Measurements from ENCODE around the gene PI4KB. TPM values are rescaled to one million over a fixed set of nuclear protein-coding genes. Genes with fewer than 3 reads are reported as not detected.

PI4KB gene
- total RNA-seq, 1 experiment from 2014 or later, result 44.3 TPM

DNA sequence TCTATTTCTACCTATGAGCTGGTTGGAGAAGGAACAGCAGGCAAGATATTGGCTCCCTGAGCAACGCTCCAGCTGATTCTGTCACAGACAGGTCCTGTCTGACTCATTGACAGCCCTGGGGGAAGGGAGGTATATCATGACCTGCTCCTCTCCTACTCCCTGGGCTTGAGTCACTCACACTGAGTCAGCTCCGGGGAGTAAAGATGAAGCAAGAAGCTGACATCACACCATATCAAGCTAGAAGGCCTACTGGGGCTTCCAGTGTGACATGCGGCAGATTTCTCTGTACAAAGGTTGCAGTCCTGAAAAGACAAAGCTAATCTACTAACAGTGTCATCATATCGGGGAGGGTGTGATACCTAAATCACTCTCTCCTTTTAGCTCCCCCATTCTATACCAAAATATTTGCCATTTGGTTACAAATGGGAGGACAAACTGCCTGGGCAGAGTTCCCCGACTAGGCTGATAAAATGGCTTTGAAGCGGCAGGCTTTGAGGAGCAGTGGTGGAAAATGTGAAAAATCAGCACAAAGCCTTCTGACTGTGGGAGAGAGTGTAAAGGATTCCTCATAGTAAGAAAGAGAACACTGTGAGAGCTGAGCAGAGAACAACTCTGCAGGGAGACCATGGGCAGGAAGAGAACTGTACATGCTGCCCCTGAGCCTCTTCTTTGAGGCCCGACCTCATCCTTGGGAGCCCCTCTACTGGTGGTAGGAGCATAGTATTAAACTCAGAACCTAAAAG, 15.5 kb downstream of the PI4KB start:
- Histone ChIP-seq H3F3A (ENCODE audit: insufficient read depth, low read depth) (peaks cover 17% of the 10 kb centered on the region), H3K36me3 (ENCODE audit: low read depth) (peaks cover 4% of the 10 kb centered on the region; the same call in 1 of the 2 replicates), H4K20me1 (ENCODE audit: insufficient read depth) (peaks cover 20% of the 10 kb centered on the region), H3K79me2 (ENCODE audit: low read depth) (peaks cover 15% of the 10 kb centered on the region), H2AFZ (no peak overlapping the region), H3K9me2 (ENCODE audit: insufficient read depth) (no peaks in the 10 kb centered on the region), H3K4me1 (replicated peaks; ENCODE audit: insufficient read depth) (peaks cover 21% of the 10 kb centered on the region), H3K9me3 (ENCODE audit: insufficient read depth, low read depth) (no peaks in the 10 kb centered on the region), H3K27ac (peak overlapping the region; percentile 88), H3K27me3 (ENCODE audit: insufficient read depth, low read depth) (no peaks in the 10 kb centered on the region), H3K4me2 (peak overlapping the region; percentile 62), H3K4me3 (no peak overlapping the region)
- intact Hi-C loops (cut with micrococcal nuclease; ENCODE audit: unreplicated experiment), result no loop called here
- TF ChIP-seq EZH2 (IDR thresholded peaks at IDR 0.05; ENCODE audit: low read depth), result no peak
- TF ChIP-seq, protein P1, sequence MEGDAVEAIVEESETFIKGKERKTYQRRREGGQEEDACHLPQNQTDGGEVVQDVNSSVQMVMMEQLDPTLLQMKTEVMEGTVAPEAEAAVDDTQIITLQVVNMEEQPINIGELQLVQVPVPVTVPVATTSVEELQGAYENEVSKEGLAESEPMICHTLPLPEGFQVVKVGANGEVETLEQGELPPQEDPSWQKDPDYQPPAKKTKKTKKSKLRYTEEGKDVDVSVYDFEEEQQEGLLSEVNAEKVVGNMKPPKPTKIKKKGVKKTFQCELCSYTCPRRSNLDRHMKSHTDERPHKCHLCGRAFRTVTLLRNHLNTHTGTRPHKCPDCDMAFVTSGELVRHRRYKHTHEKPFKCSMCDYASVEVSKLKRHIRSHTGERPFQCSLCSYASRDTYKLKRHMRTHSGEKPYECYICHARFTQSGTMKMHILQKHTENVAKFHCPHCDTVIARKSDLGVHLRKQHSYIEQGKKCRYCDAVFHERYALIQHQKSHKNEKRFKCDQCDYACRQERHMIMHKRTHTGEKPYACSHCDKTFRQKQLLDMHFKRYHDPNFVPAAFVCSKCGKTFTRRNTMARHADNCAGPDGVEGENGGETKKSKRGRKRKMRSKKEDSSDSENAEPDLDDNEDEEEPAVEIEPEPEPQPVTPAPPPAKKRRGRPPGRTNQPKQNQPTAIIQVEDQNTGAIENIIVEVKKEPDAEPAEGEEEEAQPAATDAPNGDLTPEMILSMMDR (conservative IDR thresholded peaks at IDR 0.05), result no peak
- ChIA-PET CTCF (interaction anchor here (0.5 to 1.2 kb wide), 4 partner anchors 29 to 212 kb away, joined by 3 to 10 read pairs (median 5); partner anchors contain the start of gene PSMB4), POLR2A (ENCODE audit: unreplicated experiment) (interaction anchor here (0.5 to 0.9 kb wide), 9 partner anchors 15 to 991 kb away, joined by 3 to 18 read pairs (median 4); partner anchors contain the start of genes PI4KB and PRPF3)
- DNase-seq, result peak; percentile 78 to 98
- no TSS peak for BruUV-seq (replicated peaks)

DNA sequence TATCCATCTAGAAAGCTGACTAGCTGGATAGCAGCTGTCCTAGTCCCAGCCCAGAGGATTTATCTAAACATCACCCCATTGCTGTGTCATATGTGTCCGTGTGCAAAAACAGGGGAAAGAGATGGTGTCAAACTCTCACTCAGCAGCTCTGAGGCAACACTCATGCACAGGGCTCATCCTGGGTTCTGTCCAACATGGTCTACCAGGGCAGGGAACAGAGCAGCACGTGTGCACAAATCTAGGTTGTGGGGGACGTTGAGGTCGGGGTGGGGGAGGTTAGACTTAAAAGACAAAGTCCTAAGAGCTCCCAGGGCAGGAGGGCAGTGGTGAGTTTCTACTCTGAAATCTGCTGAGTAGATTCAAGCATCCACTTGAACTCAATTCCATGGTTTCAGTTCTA, 16.2 kb downstream of the PI4KB start:
- no peaks in the 10 kb centered on the region for H3K9me2 ChIP-seq (ENCODE audit: insufficient read depth)
- DNase-seq, result no peak
- H3K9me3 ChIP-seq (ENCODE audit: insufficient read depth, low read depth), result no peaks in the 10 kb centered on the region
- H3K27me3 ChIP-seq (ENCODE audit: insufficient read depth, low read depth), result no peaks in the 10 kb centered on the region
- peaks cover 15% of the 10 kb centered on the region for H3K79me2 ChIP-seq (ENCODE audit: low read depth)
- ChIA-PET CTCF (interaction anchor here (0.6 to 1.2 kb wide), 6 partner anchors 8 to 212 kb away, joined by 3 to 11 read pairs (median 4); partner anchors contain the start of gene PSMB4), POLR2A (ENCODE audit: unreplicated experiment) (interaction anchor here (0.5 to 0.7 kb wide), 4 partner anchors 235 to 990 kb away, joined by 3 to 7 read pairs (median 4); partner anchors contain the start of gene PRPF3)
- peaks cover 17% of the 10 kb centered on the region for H3F3A ChIP-seq (ENCODE audit: insufficient read depth, low read depth)
- H3K4me3 ChIP-seq, result no peak overlapping the region
- no peak overlapping the region for H3K4me2 ChIP-seq
- peaks cover 20% of the 10 kb centered on the region for H4K20me1 ChIP-seq (ENCODE audit: insufficient read depth)
- peaks cover 9% of the 10 kb centered on the region; the same call in 1 of the 2 replicates for H3K36me3 ChIP-seq (ENCODE audit: low read depth)
- no peak overlapping the region for H3K27ac ChIP-seq
- intact Hi-C loops (cut with micrococcal nuclease; ENCODE audit: unreplicated experiment), result no loop called here
- H2AFZ ChIP-seq, result no peak overlapping the region
- peaks cover 21% of the 10 kb centered on the region for H3K4me1 ChIP-seq (replicated peaks; ENCODE audit: insufficient read depth)
- BruUV-seq (replicated peaks), result no TSS peak
- TF ChIP-seq EZH2 (IDR thresholded peaks at IDR 0.05; ENCODE audit: low read depth), result no peak
- TF ChIP-seq, protein P1 (conservative IDR thresholded peaks at IDR 0.05), result no peak

DNA sequence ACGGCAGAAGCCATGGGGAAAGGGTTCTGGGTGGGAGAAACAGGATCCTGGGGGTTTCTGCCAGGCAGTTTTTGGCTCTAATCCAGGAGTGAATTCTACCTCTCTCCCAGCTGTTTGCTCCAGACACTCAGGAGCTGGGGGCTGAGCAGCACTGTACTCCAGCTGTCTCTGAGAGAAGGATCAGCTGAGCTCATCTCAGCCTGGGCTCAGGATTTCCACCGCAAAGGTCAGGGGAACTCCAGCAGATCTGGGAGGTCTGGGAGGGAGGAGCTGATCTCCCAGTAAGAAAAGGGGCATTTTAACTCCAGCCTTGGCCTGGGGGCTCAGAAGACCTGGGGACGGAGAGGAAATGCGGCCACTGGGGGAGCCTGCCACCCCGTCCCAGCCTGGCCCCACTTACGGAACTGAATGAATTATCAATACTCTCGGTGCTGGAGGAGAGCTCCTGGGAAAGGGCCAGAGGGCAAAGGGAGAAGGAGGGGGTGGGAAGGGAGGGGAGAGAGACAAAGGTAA, 17.3 kb downstream of the PI4KB start:
- peaks cover 20% of the 10 kb centered on the region for H4K20me1 ChIP-seq (ENCODE audit: insufficient read depth)
- BruUV-seq (replicated peaks), result no TSS peak
- no peaks in the 10 kb centered on the region for H3K9me3 ChIP-seq (ENCODE audit: insufficient read depth, low read depth)
- no peak overlapping the region for H3K4me2 ChIP-seq
- no peaks in the 10 kb centered on the region for H3K9me2 ChIP-seq (ENCODE audit: insufficient read depth)
- no peaks in the 10 kb centered on the region for H3K27me3 ChIP-seq (ENCODE audit: insufficient read depth, low read depth)
- no peak overlapping the region for H3K27ac ChIP-seq
- TF ChIP-seq, protein P1 (conservative IDR thresholded peaks at IDR 0.05), result no peak
- POLR2A ChIA-PET (ENCODE audit: unreplicated experiment), result no interaction called here
- H2AFZ ChIP-seq, result no peak overlapping the region
- intact Hi-C loops (cut with micrococcal nuclease; ENCODE audit: unreplicated experiment), result no loop called here
- no peak for DNase-seq
- H3K4me1 ChIP-seq (replicated peaks; ENCODE audit: insufficient read depth), result peaks cover 21% of the 10 kb centered on the region
- peaks cover 17% of the 10 kb centered on the region for H3F3A ChIP-seq (ENCODE audit: insufficient read depth, low read depth)
- no peak overlapping the region for H3K4me3 ChIP-seq
- peaks cover 15% of the 10 kb centered on the region for H3K79me2 ChIP-seq (ENCODE audit: low read depth)
- CTCF ChIA-PET, result no interaction called here
- H3K36me3 ChIP-seq (ENCODE audit: low read depth), result 0 out of 2 replicates have a peak, but pooled peaks cover 9% of the 10 kb centered on the region

Data from PC-9 (cell line).